Astrocyte of the cerebellum (primary cell): ENCODE data around the gene CRYBA2.
A peak's percentile ranks its signal among the peaks of the same experiment; 100 is the strongest.

Experiments
- DNase-seq: peaks from one replicate; pipeline ENCODE4 v3.0.0-alpha.2; 2011; ENCODE audit warnings: low read depth
- H3K4me3 ChIP-seq: 2 replicates; pipeline ENCODE4 v1.5.1; 2011; ENCODE audit warnings: mild to moderate bottlenecking, low read depth, low read length, moderate library complexity
- CTCF ChIP-seq: IDR thresholded peaks from 2 replicates; pipeline ENCODE4 v1.5.1; 2012; ENCODE audit warnings: low read length, low read depth, moderate library complexity, mild to moderate bottlenecking; ENCODE audit errors: missing control alignments
- in situ Hi-C: cut with HindIII; loops from 2 replicates; pipeline ENCODE4 v1.10.0; 2017; ENCODE audit warnings: low sequenced_read_pairs

CRYBA2 gene

GRCh38 chr2:218995972-218996711 is 2.9 kb upstream of the CRYBA2 start:
- peak overlapping the region; percentile 1 for H3K4me3 ChIP-seq
- in situ Hi-C loops: no loop called here
- DNase-seq: peak; percentile 12
- TF ChIP-seq CTCF: peak; percentile 81

- H3K4me3 ChIP-seq: no peak overlapping the region
- no peak for TF ChIP-seq CTCF
- DNase-seq: no peak
- in situ Hi-C loops: no loop called here
Observed at GRCh38 chr2:218995561-218995960, 2.3 kb upstream of the CRYBA2 start.

GRCh38 chr2:218992703-218993344 is 398 bp downstream of the CRYBA2 start:
- H3K4me3 ChIP-seq: no peak overlapping the region
- in situ Hi-C loops: no loop called here
- DNase-seq: no peak
- TF ChIP-seq CTCF: no peak

GRCh38 chr2:218992196-218992595 is 1.0 kb downstream of the CRYBA2 start:
- H3K4me3 ChIP-seq: no peak overlapping the region
- DNase-seq: no peak
- TF ChIP-seq CTCF: no peak
- in situ Hi-C loops: no loop called here

GRCh38 chr2:218991674-218992168 is 1.5 kb downstream of the CRYBA2 start:
- TF ChIP-seq CTCF: no peak
- no peak overlapping the region for H3K4me3 ChIP-seq
- in situ Hi-C loops: no loop called here
- DNase-seq: no peak

GRCh38 chr2:218990612-218991011 is 2.6 kb downstream of the CRYBA2 start:
- H3K4me3 ChIP-seq: no peak overlapping the region
- no peak for TF ChIP-seq CTCF
- in situ Hi-C loops: no loop called here
- no peak for DNase-seq
